ENCODE data around the gene MKI67. TPM values are rescaled to one million over a fixed set of nuclear protein-coding genes. Genes with fewer than 3 reads are reported as not detected.
"Not testable (repeated sequence)": the region's sequence is repeated elsewhere in the genome, so short reads cannot be mapped to it uniquely, and the experiment has no call there.

The MKI67 gene
- total RNA-seq, 4 donors from 2014 or later = 2.4 to 9.1 (median 4.2) TPM

DNA sequence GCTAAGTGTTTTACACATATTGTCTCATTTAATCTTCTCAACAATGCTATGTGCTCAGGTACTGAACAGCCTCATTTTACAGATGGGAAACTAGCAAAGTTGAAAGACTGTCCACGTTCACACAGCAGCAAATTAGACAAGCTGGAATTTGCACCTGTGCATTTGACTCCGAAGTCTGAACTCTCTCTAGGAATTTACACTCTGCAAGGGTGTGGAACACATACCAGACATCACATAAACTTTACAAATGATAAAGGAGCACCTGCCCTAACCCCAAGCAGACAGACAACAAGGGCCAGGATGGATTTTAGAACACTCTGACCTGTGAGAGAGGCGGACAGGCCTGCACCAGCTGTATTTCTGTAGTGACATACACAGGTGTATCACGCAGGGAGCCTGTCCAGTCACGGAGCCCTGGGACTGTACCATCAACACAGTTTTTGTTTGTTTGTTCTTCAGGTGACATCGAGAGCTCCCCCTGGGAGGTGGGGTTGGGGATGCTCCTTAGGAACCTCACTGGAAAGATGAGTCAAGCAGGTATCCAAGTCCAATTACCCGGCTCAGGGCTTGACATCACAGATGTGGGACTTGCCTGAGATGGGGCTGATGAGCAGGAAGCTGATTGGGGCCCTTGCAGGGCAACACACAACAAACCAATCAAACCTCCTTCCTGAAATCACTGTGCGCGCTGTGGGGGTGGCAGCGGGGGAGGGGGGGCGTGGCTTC lies 31.0 kb downstream of the MKI67 start:
- intact Hi-C loops (cut with DNase I; ENCODE audit: low total_unique reads) = no loop called here
- DNase-seq (ENCODE audit: low spot score in 2 of 2) = peak in 1 of 2 donors; percentile 82
- no peak overlapping the region for H3K4me3 ChIP-seq (ENCODE audit: low read depth, poor library complexity, severe bottlenecking)
- TF ChIP-seq, protein P1, sequence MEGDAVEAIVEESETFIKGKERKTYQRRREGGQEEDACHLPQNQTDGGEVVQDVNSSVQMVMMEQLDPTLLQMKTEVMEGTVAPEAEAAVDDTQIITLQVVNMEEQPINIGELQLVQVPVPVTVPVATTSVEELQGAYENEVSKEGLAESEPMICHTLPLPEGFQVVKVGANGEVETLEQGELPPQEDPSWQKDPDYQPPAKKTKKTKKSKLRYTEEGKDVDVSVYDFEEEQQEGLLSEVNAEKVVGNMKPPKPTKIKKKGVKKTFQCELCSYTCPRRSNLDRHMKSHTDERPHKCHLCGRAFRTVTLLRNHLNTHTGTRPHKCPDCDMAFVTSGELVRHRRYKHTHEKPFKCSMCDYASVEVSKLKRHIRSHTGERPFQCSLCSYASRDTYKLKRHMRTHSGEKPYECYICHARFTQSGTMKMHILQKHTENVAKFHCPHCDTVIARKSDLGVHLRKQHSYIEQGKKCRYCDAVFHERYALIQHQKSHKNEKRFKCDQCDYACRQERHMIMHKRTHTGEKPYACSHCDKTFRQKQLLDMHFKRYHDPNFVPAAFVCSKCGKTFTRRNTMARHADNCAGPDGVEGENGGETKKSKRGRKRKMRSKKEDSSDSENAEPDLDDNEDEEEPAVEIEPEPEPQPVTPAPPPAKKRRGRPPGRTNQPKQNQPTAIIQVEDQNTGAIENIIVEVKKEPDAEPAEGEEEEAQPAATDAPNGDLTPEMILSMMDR (IDR thresholded peaks at IDR 0.05) = no peak
- no peak for TF ChIP-seq POLR2A (IDR thresholded peaks at IDR 0.05)
- 70 to 78% methylated on average over 11 of the region's 11 CpGs for WGBS, 2 donors

DNA sequence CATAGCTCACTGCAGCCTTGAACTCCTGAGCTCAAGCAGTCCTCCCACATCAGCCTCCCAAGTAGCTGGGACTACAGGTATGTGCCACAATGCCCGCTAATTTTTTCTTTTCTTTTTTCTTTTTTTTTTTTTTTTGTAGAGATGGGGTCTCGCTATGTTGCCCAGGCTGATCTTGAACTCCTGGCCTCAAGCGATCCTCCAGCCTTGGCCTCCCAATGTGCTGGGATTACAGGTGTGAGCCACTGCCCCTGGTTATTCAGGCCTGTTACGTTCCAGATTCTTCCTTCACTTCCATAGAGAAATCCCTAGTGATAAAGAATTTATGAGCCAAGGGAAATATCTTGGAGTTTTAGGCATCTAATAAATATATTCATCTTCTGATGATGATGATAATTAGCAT lies 31.6 kb downstream of the MKI67 start:
- peak in 1 of 2 donors; percentile 20 for DNase-seq (ENCODE audit: low spot score in 2 of 2)
- WGBS, 2 donors = 93 to 98% methylated on average over 4 of the region's 4 CpGs
- H3K4me3 ChIP-seq (ENCODE audit: low read depth, poor library complexity, severe bottlenecking); intact Hi-C loops (cut with DNase I; ENCODE audit: low total_unique reads): not testable (repeated sequence)

DNA sequence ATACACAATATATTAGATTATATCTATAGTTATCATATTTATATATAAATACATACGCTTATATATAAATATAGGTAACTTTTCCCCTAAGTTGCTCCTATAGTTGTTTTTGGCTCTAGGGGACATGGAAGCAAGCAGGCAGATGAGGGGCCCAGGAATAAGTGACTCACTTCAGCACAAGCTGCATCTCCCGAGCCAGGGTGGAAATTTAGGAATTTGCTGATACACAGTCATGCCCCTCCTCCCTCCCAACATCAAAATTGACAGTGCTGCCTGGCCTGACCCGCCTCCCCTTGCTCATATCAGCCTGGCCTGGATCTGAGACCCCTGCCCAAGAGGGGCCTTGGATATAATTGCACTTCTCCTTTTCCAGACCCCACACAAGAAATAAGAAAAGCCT lies 33.8 kb downstream of the MKI67 start:
- no peak for TF ChIP-seq POLR2A (IDR thresholded peaks at IDR 0.05)
- TF ChIP-seq, protein P1 (IDR thresholded peaks at IDR 0.05) = no peak
- intact Hi-C loops (cut with DNase I; ENCODE audit: low total_unique reads) = no loop called here
- WGBS, 2 donors = 56 to 83% methylated on average over 3 of the region's 3 CpGs
- no peak overlapping the region for H3K4me3 ChIP-seq (ENCODE audit: low read depth, poor library complexity, severe bottlenecking)
- no peak for DNase-seq (ENCODE audit: low spot score in 2 of 2)

DNA sequence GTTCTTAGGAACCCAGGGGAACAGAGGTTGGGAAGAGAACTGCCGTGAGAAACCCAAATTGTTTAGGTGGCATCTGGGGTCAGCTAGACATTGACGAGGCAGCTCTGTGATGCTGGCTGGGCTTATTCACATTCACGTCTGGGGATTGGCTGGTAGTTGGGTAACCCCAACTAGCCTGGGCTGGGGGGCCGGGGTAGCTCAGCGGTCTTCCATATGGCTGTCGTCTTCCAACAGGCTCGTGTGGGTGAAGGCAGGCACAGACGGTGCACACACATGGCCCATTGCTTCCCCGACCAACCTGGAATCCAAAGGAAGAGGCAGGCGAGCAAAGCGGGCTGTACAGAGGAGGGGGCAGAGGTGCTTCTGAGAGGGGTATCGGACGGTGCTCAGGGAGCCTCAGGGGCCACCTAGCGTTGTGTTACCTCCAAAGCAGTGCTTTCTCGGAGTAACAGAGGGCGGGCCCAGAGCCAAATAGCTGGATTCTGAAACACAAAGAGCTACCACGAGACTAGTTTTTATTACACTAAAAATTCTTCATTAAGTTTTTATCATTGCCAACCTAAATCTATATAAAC lies 34.5 kb downstream of the MKI67 start:
- WGBS, 2 donors = 76 to 78% methylated on average over 17 of the region's 17 CpGs
- H3K4me3 ChIP-seq (ENCODE audit: low read depth, poor library complexity, severe bottlenecking) = no peak overlapping the region
- intact Hi-C loops (cut with DNase I; ENCODE audit: low total_unique reads) = no loop called here
- TF ChIP-seq POLR2A (IDR thresholded peaks at IDR 0.05) = no peak
- TF ChIP-seq, protein P1 (IDR thresholded peaks at IDR 0.05) = no peak
- peak in 1 of 2 donors; percentile 62 for DNase-seq (ENCODE audit: low spot score in 2 of 2)

DNA sequence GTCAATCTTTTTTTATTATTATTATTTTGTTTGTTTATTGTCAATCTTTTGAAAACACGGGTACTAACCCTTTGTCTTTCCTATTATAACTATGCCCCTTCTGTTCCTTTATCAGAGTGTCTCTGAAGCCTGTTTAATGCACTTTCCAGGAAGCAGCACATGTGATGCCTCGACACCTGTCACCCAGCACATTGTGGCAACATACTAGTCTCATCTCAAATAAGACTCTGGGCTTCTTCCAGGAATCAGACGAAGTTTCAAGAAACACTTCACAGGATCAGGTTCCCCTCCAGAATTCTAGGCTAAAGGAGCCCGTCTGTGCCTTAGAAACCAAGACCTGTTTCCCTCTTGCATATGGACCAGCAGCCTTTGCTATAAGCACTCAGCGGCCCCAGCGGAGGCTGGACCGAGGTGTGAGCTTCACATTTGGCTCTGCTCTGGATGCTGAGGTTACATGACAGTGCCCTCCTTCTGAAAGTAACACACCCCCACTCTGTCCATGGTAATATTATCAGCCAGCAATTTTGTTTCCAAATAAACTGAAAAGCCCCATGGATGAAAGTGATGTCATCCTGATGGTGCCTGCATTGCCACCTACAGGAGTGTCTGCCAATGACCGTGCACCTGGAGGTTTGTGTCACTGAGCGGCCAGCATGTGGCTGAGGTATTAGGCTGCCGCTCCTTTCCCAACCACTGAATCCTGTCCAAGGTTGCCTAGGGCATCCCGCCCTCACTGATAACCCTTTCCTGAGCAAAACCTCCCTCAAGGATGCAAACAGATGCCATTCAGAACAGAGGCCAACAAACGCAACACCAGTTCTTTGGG lies 38.1 kb downstream of the MKI67 start:
- 53 to 54% methylated on average over 12 of the region's 12 CpGs for WGBS, 2 donors
- TF ChIP-seq, protein P1 (IDR thresholded peaks at IDR 0.05) = no peak
- TF ChIP-seq POLR2A (IDR thresholded peaks at IDR 0.05) = no peak
- no peak overlapping the region for H3K4me3 ChIP-seq (ENCODE audit: low read depth, poor library complexity, severe bottlenecking)
- DNase-seq (ENCODE audit: low spot score in 2 of 2) = peak in 1 of 2 donors; percentile 52
- intact Hi-C loops (cut with DNase I; ENCODE audit: low total_unique reads) = no loop called here

All from lower leg skin (tissue), 4 donors.